ENCODE measurements around the gene HDAC4. TPM values are rescaled to one million over a fixed set of nuclear protein-coding genes. Genes with fewer than 3 reads are reported as not detected.
A peak's percentile ranks its signal among the peaks of the same experiment; 100 is the strongest.
"Not testable (repeated sequence)": the region's sequence is repeated elsewhere in the genome, so short reads cannot be mapped to it uniquely, and the experiment has no call there.

The HDAC4 gene
- 20.4 TPM for total RNA-seq

DNA sequence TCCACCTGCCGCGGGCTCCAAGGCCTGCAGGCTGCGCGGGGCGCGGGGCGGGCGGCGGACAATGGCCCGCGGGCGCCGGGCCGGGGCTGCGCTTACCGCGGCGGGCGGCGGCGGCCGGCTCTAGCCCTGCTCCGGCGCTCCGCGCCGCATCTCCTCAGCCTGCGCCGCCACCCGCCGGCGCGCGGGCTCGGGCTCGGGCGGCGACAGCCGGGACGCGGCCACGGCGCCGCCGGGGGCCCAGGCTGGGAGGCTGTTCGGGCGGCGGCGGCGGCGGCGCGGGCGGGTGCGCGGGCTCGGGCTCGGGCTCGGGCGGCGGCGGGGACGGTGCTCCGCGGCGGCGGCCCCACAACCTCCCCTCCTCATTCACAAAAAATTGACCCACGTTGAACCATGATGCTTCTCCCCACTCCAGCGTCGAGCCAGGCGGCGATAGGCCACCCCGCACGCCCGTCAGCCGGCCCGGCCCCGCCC, at the start of gene HDAC4:
TSS of gene HDAC4 (minus strand) at position 425 of the 471 bp plus-strand sequence. CDS start 48,321 bp downstream, outside the sequence.
- FAIRE-seq: no peak
- no peak for DNase-seq (ENCODE audit: low spot score in 2 of 2)

DNA sequence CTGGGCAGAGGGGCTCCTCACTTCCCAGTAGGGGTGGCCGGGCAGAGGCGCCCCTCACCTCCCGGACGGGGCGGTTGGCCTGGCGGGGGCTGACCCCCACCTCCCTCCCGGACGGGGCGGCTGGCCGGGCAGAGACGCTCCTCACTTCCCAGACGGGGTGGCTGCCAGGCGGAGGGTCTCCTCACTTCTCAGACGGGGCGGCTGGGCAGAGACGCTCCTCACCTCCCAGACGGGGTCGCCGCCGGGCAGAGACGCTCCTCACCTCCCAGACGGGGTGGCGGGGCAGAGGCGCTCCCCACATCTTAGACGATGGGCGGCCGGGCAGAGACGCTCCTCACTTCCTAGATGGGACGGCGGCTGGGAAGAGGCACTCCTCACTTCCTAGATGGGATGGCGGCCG, 48.6 kb upstream of the HDAC4 start:
- DNase-seq (ENCODE audit: low spot score in 2 of 2); FAIRE-seq: not testable (repeated sequence)

DNA sequence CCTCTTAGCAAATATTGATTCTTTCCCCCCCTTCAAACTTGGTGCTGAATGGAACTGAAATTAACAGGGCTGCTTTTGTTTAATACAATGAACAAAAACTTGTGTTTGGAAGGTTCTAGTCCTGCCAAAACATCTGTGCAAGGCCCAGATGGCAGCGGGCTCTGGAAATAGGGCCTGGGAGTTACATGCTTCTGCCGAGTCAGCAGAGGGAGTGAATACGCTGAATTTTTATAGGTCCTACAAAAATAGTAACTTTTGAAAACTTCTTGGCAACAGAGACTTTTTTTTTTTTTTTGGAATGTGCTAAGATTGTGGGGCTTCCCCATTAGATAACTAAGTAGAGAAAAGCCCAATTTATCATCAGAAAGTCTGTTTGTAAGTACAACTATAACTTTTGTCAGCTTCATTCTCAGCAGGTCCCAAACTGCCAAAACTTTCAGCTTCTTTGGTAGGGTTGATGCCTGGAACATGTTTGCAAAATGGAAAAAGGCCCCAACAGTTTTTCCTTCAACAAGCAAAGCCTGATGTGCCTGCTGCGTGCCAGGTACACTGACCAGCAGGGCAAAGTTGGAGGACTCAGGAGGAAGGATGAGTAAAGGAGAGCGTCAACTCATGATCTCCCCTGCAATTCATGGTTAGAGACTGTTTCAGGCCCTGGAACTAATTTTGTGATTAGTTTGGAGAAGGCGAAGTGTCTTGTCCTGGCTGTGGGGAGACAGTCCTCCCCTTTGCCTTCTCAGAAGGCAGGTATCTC, 45.1 kb upstream of the HDAC4 start:
- peak in 1 of 2 donors; percentile 77 for DNase-seq (ENCODE audit: low spot score in 2 of 2)
- peak; percentile 95 for FAIRE-seq

- DNase-seq (ENCODE audit: low spot score in 2 of 2) (peak in 1 of 2 donors; percentile 47), FAIRE-seq (no peak)
These were observed 44.1 kb upstream of the HDAC4 start for GRCh38 chr2:239444626-239445577.

DNA sequence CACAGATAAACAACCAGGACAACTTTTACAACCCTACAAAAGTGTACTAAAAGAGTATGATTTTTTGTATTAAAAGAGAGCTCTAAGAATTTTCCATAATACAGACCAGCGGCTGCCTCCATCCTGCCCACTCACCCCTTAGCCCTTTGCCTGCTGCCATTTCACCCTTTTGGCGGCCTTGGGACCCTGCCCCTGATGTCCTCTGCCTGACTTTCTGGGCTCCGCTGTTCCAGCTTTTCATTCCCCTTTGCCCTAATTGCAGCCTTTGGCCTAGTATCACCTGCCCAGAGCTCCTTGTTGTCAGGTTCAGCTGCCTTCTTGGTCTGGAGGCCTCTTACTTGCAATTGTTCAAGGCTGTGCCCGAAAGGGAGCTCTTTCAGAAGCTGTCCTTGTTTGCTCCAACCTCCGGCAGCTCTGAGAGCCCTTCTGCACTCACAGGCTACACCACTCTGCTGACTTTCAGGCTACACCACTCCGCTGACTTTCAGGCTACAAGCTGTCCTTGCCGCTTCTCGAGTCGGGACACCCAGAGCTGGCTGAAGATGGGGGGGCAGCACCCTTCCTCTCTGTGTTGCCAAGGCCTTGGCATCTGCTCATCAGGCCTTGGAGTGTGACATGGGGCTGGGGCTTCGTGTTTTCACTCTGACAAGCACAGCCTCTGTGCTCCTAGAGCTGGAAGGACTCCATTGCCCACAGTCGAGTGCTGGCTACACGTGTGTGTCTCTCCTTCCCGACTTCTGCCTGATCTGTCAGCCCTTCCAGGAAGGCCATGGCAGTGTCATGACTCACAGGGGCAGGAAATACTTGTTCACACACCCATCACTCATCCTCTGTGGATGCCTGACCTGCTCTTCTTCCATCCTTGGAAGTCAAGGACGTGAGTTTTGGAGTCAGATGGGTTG, 43.1 kb upstream of the HDAC4 start:
- no peak for DNase-seq (ENCODE audit: low spot score in 2 of 2)
- no peak for FAIRE-seq

DNA sequence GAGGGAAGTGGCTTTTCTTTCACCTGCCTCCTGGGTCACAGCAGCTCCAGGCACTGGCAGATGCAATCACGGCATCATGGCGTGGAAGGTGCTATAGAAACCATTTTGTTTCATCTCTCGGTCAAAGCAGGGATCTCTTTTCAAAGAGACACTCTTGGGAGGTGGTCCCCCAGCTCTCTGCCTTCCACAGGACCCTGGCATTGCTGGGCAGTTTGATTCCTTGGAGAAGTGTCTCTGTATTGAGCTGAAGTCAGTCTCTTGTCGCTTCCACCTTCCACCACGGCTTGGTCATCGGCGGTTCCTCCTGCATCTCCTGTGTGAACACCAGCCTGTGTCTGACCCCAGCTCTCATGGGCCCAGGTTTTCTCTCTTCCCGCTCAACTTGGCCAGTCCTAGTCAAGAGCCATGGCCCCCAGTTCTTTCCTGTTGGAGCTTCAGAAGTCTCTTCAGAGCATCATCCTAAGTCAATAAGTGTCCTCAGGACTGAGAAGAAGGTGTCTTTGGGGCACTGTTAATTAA, 42.3 kb upstream of the HDAC4 start:
- no peak for FAIRE-seq
- no peak for DNase-seq (ENCODE audit: low spot score in 2 of 2)

DNA sequence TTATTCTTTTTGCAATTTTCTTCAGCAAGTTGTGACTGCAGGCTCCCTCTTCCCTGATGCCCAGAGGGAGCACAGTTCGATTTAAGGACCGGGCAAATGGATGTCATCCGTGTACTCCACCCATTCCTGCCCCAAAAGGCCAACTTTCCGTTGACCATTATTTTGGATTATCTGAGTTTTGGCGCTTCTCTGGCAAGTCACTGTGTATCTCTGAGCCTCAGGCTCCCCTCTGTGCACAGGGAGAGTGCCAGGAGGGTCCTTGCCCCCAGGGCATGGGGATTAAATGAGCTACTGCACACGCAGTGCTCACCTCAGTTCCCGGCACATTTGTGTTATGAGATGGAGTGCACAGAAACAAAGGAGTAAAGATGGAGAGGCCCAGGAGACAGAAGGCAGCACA, 41.4 kb upstream of the HDAC4 start:
- FAIRE-seq (no peak), DNase-seq (ENCODE audit: low spot score in 2 of 2) (no peak)

DNA sequence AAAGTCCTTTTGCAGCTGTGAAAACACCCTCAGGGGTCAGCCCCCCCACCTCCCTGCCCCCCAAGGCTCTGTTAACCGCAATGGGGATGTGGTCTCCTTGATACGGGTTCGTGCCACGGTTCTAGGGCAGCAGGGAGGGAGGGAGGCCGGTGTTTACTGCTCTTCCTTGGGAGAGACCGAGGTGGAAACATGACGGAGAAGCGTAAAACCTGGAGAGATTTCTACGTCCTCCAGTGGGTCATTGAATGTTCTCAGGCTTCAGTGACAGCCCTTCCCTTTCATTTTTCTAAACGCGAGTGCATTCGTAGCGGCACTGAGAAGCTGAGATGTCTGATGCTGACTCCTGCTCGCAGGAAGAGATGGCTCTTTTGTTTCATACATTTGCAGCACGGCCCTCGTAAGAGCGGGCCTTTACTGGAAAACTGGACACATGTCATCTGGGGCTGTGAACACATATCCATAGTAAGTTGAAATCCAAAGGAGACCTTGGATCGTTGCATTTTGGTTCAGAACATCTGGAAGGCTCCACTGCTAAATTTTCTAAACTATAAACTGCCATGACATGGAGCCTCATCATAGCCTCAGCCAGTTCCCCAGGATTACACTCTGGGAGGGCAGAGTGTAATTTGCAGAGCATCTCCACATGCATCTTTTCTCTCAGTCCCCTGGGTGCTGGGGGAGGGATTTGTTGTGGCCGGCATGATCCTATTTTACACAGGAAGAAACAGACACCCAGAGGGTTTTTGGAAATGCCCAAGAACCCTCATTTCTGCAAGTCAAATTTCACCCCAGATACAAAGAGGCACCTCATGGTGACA, 40.6 kb upstream of the HDAC4 start:
- DNase-seq (ENCODE audit: low spot score in 2 of 2): no peak
- FAIRE-seq: no peak

DNA sequence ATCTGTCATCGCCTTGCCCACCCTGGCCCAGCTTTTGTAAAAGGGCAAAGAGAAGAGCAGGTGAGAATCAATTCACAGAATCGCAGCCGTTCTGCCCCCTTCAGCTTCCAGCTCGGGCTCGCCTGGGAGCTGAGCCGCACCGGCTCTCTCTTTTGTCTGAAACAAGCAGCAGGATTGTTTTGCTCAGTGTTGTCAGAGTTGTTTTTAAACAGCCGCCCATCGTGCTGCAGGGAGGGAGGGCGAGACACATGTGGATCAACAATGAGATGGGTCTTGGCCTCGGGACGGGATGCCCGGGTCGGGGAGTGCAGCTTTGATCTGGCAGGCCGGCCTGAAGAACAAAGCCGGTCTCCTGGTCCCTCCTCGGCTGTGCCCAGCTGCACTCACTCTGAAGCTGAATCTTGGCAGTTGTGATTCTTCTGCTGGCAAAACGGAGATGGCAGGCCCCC, 39.7 kb upstream of the HDAC4 start:
- FAIRE-seq (no peak), DNase-seq (ENCODE audit: low spot score in 2 of 2) (peak; percentile 52 to 54)

DNA sequence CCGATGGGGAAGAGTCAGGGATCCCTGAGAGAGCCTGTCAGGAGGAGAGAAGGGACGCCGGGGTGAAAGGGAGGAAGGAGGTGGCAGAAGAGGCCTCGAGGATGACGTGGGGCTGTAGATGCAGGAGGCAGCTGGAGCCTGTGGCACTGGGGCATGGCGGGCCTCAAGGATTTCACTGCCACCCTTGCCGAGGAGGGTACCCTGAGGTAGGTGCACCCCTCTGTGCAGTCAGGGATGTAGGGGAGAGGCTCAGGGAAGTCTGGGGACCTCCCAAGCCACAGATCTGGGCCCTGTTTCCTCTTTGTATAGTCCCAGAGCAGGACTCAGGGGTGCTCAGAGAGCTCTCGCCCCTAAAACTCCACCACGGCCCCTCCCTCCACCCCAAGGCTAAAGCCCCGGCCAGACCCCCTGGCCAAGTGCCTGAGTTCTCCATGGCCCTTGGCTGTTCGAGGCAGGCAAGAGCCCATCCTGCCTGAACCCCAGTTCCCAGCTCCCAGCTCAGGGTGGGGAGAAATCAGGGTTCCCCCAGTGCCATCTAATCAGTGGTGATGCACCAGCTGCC, 39.0 kb upstream of the HDAC4 start:
- FAIRE-seq (no peak), DNase-seq (ENCODE audit: low spot score in 2 of 2) (no peak)

- FAIRE-seq (no peak), DNase-seq (ENCODE audit: low spot score in 2 of 2) (no peak)
These were observed 38.4 kb upstream of the HDAC4 start for GRCh38 chr2:239438995-239439753.

DNA sequence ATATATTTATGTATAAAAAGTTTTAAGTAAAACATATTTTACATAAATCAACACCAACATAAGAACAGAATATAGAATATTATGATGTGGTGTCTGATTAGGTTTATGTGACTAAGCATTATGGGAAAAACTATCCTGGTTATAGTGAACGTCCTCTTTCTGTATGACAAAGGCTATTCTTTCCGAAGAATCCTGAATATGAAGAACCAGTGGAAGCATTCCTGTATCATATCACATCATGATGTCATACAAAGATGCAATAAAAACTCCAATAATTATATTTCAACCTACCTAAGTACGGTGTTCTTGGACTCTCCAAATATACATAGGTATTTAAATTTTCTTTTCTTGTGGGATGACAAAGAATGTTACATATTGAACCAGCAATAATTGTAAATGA, 37.5 kb upstream of the HDAC4 start:
- no peak for DNase-seq (ENCODE audit: low spot score in 2 of 2)
- peak; percentile 90 for FAIRE-seq

DNA sequence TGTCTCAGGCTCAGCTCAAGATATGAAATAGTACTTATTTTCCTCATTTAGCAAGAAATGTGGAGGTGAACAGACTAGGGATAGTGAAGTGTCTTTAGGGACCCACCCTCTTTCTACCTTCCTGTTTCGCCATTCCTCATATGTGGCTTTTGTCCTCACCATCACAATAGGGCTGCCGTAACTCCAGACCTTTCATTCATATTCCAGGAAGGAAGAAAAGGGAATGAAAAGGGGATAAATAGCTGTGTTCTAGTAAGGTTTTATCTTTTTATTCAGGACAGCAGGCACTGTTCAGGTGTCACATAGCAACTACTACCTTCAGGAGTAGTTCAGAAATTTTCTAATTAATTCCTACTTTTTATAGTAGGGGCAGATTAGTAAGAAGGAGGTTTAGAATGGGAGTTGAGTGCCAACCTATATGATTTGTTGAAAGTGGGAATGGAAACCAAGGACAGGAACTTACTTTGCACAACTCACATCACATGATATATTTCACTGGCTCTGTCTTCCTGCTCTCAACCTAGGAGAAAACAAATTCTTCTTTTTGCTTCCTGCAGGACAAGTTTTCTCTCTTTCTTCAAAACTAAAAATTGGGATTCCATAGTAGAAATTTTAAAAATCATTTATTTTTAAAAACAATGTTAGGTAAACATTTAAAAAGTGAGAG, 36.0 kb upstream of the HDAC4 start:
- no peak for DNase-seq (ENCODE audit: low spot score in 2 of 2)
- no peak for FAIRE-seq

DNA sequence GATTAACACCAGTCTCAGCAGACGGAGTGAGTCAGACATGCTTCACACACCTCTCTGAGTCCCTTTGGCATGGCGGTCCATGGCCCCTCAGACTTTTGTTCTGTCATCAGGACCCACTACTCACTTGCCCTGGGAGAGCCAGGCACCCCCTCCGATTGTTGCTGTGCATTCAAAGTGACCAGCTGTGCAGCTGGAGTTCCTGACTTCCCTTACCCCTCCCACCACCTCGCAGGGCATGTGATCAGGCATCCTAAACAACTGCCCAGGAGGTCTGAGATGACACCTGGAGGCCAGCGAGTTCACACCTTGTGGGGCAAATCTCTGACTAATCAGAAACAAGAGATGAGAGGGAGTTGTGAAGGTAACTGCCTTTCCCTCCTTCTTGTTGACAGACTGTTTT, 35.3 kb upstream of the HDAC4 start:
- FAIRE-seq (no peak), DNase-seq (ENCODE audit: low spot score in 2 of 2) (no peak)

GRCh38 chr2:239433777-239434403, 33.1 kb upstream of the HDAC4 start:
- DNase-seq (ENCODE audit: low spot score in 2 of 2): no peak
- no peak for FAIRE-seq

GRCh38 chr2:239432174-239432573, 31.4 kb upstream of the HDAC4 start:
- DNase-seq (ENCODE audit: low spot score in 2 of 2) (no peak), FAIRE-seq (no peak)

- FAIRE-seq (no peak), DNase-seq (ENCODE audit: low spot score in 2 of 2) (no peak)
These were observed 30.7 kb upstream of the HDAC4 start for GRCh38 chr2:239431536-239431935.
